ENCODE data around the gene CAPS2.

DNA sequence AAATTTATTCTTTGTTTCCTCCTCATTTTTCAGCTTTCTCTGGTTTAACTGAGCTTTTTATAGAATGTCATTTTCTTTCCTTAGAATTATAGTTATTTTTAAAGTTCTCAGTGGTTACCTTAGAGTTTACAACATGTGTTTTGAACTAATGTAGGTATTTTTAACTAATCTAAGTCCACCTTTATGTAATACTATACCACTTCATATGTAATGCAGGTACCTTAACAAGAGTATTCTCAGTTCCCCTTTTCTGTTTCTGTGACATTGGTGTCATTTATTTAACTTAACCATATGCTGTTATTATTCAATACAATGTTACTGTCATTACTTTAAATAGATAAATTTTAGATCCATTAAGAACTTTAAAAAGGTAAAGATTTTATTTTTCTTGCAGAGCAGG, 90.1 kb downstream of the CAPS2 start:
- TF ChIP-seq POLR2A (IDR thresholded peaks at IDR 0.05; ENCODE audit: extremely low read depth, insufficient read length), result no peak
- TF ChIP-seq, protein P1, sequence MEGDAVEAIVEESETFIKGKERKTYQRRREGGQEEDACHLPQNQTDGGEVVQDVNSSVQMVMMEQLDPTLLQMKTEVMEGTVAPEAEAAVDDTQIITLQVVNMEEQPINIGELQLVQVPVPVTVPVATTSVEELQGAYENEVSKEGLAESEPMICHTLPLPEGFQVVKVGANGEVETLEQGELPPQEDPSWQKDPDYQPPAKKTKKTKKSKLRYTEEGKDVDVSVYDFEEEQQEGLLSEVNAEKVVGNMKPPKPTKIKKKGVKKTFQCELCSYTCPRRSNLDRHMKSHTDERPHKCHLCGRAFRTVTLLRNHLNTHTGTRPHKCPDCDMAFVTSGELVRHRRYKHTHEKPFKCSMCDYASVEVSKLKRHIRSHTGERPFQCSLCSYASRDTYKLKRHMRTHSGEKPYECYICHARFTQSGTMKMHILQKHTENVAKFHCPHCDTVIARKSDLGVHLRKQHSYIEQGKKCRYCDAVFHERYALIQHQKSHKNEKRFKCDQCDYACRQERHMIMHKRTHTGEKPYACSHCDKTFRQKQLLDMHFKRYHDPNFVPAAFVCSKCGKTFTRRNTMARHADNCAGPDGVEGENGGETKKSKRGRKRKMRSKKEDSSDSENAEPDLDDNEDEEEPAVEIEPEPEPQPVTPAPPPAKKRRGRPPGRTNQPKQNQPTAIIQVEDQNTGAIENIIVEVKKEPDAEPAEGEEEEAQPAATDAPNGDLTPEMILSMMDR (IDR thresholded peaks at IDR 0.05; ENCODE audit: low read depth, low read length), result no peak
- TF ChIP-seq, protein P2, sequence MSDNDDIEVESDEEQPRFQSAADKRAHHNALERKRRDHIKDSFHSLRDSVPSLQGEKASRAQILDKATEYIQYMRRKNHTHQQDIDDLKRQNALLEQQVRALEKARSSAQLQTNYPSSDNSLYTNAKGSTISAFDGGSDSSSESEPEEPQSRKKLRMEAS (IDR thresholded peaks at IDR 0.05; ENCODE audit: low read depth, low read length), result no peak
